Measurements from ENCODE around the gene F2RL2. TPM values are rescaled to one million over a fixed set of nuclear protein-coding genes. Genes with fewer than 3 reads are reported as not detected.

F2RL2 gene
- total RNA-seq, 1 donor from 2014 or later = 4.3 TPM

DNA sequence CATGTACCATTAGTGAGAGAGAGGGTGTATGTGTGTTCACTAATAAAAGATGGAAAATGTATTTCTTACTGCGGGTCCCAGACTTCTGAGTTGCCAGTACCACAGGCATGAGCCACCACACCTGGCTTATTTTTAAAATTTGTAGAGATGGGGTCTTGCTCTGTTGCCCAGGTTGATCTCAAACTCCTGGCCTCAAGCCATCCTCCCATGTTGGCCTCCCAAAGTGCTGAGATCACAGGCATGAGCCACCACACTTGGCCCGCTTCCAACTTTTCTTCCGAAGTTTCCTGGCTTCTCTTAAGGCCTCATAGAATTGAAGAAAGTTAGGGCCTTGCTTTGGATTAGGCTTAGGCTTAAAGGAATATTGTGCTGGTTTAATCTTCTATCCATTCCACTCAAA, 40.4 kb upstream of the F2RL2 start:
- no peaks in the 10 kb centered on the region for H3K9me3 Mint-ChIP-seq
- H3K4me3 ChIP-seq = no peak overlapping the region

DNA sequence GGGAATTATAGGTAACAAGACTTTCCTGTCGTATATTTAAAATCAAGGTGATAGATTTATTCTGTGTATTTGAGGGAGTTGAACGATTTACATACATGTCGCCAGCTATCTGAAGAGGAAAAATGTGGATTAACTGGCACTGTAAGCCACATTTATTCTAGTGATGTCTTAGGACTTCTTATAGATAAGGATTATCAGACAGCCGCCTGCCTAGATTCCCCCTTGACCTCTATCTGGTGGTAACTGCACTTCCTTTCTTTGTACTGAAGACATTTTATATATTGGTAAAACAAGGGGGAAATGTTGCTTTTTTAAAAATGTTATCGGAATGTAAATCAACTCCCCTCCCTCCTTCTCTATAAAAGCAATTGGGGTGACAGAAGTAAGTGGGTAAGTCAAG, 39.3 kb upstream of the F2RL2 start:
- Mint-ChIP-seq H3K36me3 (peaks cover 7% of the 10 kb centered on the region), H3K4me3 (no peak overlapping the region), H3K27me3 (ENCODE audit: insufficient read depth, low read depth) (no peaks in the 10 kb centered on the region), H3K4me1 (no peaks in the 10 kb centered on the region), H3K27ac (no peak overlapping the region), H3K9me3 (no peaks in the 10 kb centered on the region)
- peaks cover 7% of the 10 kb centered on the region for H3K4me1 ChIP-seq
- TF ChIP-seq, protein P1, sequence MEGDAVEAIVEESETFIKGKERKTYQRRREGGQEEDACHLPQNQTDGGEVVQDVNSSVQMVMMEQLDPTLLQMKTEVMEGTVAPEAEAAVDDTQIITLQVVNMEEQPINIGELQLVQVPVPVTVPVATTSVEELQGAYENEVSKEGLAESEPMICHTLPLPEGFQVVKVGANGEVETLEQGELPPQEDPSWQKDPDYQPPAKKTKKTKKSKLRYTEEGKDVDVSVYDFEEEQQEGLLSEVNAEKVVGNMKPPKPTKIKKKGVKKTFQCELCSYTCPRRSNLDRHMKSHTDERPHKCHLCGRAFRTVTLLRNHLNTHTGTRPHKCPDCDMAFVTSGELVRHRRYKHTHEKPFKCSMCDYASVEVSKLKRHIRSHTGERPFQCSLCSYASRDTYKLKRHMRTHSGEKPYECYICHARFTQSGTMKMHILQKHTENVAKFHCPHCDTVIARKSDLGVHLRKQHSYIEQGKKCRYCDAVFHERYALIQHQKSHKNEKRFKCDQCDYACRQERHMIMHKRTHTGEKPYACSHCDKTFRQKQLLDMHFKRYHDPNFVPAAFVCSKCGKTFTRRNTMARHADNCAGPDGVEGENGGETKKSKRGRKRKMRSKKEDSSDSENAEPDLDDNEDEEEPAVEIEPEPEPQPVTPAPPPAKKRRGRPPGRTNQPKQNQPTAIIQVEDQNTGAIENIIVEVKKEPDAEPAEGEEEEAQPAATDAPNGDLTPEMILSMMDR (IDR thresholded peaks at IDR 0.05) = no peak
- no peak overlapping the region for H3K27ac ChIP-seq
- no peak for DNase-seq (ENCODE audit: low spot score)
- H2AFZ ChIP-seq (replicated peaks) = no peak overlapping the region
- no peak overlapping the region for H3K4me2 ChIP-seq
- H3K79me2 ChIP-seq (ENCODE audit: low read depth) = no peaks in the 10 kb centered on the region
- H3K27me3 ChIP-seq = no peaks in the 10 kb centered on the region
- H3K9ac ChIP-seq = no peak overlapping the region
- no peak overlapping the region for H3K4me3 ChIP-seq
- H3K36me3 ChIP-seq = no peaks in the 10 kb centered on the region
- no peaks in the 10 kb centered on the region for H3F3A ChIP-seq (ENCODE audit: low read depth)
- H3K9me3 ChIP-seq (ENCODE audit: low read depth) = no peaks in the 10 kb centered on the region
- H4K20me1 ChIP-seq (ENCODE audit: low read depth) = no peaks in the 10 kb centered on the region

More for the DNA sequence above, 40.4 kb upstream of the F2RL2 start:
- Mint-ChIP-seq H3K36me3 (peaks cover 2% of the 10 kb centered on the region), H3K4me1 (no peaks in the 10 kb centered on the region), H3K27ac (no peak overlapping the region), H3K4me3 (no peak overlapping the region), H3K27me3 (ENCODE audit: insufficient read depth, low read depth) (no peaks in the 10 kb centered on the region)
- H3K4me2 ChIP-seq = no peak overlapping the region
- no peaks in the 10 kb centered on the region for H3K79me2 ChIP-seq (ENCODE audit: low read depth)
- H3K27me3 ChIP-seq = no peaks in the 10 kb centered on the region
- no peaks in the 10 kb centered on the region for H3K9me3 ChIP-seq (ENCODE audit: low read depth)
- H2AFZ ChIP-seq (replicated peaks) = no peak overlapping the region
- TF ChIP-seq, protein P1 (IDR thresholded peaks at IDR 0.05) = no peak
- TF ChIP-seq EZH2 (IDR thresholded peaks at IDR 0.05) (no peak), EZH2phosphoT487 (IDR thresholded peaks at IDR 0.05) (no peak)
- no peaks in the 10 kb centered on the region for H3F3A ChIP-seq (ENCODE audit: low read depth)
- H3K4me1 ChIP-seq = peaks cover 7% of the 10 kb centered on the region
- no peak overlapping the region for H3K27ac ChIP-seq
- no peaks in the 10 kb centered on the region for H3K36me3 ChIP-seq
- no peak for DNase-seq (ENCODE audit: low spot score)
- H4K20me1 ChIP-seq (ENCODE audit: low read depth) = no peaks in the 10 kb centered on the region
- H3K9ac ChIP-seq = no peak overlapping the region

DNA sequence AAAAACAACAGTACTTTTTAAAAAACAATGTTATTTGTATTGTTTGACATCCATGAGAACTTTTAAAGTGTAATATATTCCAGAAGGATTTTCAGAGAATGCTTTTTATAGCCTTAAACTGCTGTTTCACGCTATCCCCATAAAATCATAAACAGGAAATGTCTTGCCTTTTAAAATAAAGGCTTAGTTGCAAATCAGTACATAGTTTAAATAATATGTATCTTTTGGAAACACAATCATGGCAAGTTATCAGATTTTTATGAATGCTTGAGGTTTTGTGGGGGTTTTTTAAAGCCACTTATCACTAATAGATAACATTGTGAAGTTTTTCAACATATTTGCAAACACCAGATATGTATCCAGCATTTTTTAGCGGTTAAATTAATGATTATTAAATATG, 37.2 kb upstream of the F2RL2 start:
- no peaks in the 10 kb centered on the region for H3K79me2 ChIP-seq (ENCODE audit: low read depth)
- H2AFZ ChIP-seq (replicated peaks) = no peak overlapping the region
- Mint-ChIP-seq H3K4me1 (peaks cover 5% of the 10 kb centered on the region), H3K27ac (no peak overlapping the region), H3K27me3 (ENCODE audit: insufficient read depth, low read depth) (no peaks in the 10 kb centered on the region), H3K9me3 (no peaks in the 10 kb centered on the region), H3K36me3 (peaks cover 7% of the 10 kb centered on the region), H3K4me3 (no peak overlapping the region)
- TF ChIP-seq, protein P1 (IDR thresholded peaks at IDR 0.05) = no peak
- H3K9me3 ChIP-seq (ENCODE audit: low read depth) = no peaks in the 10 kb centered on the region
- no peaks in the 10 kb centered on the region for H4K20me1 ChIP-seq (ENCODE audit: low read depth)
- no peaks in the 10 kb centered on the region for H3K27me3 ChIP-seq
- no peak for DNase-seq (ENCODE audit: low spot score)
- H3K9ac ChIP-seq = no peak overlapping the region
- peaks cover 7% of the 10 kb centered on the region for H3K4me1 ChIP-seq
- no peak overlapping the region for H3K27ac ChIP-seq
- no peak overlapping the region for H3K4me3 ChIP-seq
- H3K4me2 ChIP-seq = no peak overlapping the region
- H3F3A ChIP-seq (ENCODE audit: low read depth) = no peaks in the 10 kb centered on the region
- H3K36me3 ChIP-seq = no peaks in the 10 kb centered on the region

Data from neural progenitor cell (in vitro differentiated cells).